DOHH2 (cell line): Measurements from ENCODE around the gene MGLL.

ENCODE experiments used
- CTCF ChIP-seq: fragments of 200-600 bp; sonication (generic); IDR thresholded peaks from one replicate; pipeline ENCODE4 v1.5.1; 2014; ENCODE audit warnings: antibody characterized with exemption, mild to moderate bottlenecking, low read depth, low read length; ENCODE audit not compliant: poor library complexity, severe bottlenecking
- EZH2phosphoT487 ChIP-seq: fragments of 200-600 bp; sonication (generic); IDR thresholded peaks from 2 replicates; pipeline ENCODE4 v1.6.1; 2017; ENCODE audit warnings: borderline replicate concordance, mild to moderate bottlenecking, antibody characterized with exemption, low read length, moderate library complexity, mixed read lengths

- TF ChIP-seq CTCF (no peak), EZH2phosphoT487 (no peak)
Observed at GRCh38 chr3:127732303-127732702, 90.0 kb downstream of the MGLL start.
